AG04450 (cell line): Measurements from ENCODE around the gene PPP1R14D. TPM values are rescaled to one million over a fixed set of nuclear protein-coding genes. Genes with fewer than 3 reads are reported as not detected.

ENCODE experiments used
- CTCF ChIA-PET: fragments of 300-600, 350-600 bp; formaldehyde crosslinking; extraction: SDS; loops from one replicate; lab custom pipeline; 2022; ENCODE audit warnings: antibody characterized with exemption, inconsistent platforms; lab: Charles Lee
- POLR2A ChIA-PET: fragments of 350-600 bp; formaldehyde crosslinking; extraction: SDS; loops from one replicate; lab custom pipeline; 2021; ENCODE audit warnings: antibody characterized with exemption, inconsistent platforms; lab: Yijun Ruan, JAX
- DNase-seq: peaks from one replicate; pipeline ENCODE4 v3.0.0-alpha.2; 2011; ENCODE audit warnings: low read depth, low spot score
- H3K27ac ChIP-seq: one replicate; pipeline ENCODE4 v1.5.1; 2012; ENCODE audit warnings: low read depth, low read length, control low read depth
- H3K27me3 ChIP-seq: one replicate; pipeline ENCODE4 v1.6.0; 2012; ENCODE audit warnings: low read length; ENCODE audit not compliant: control insufficient read depth, insufficient read depth
- H3K4me3 ChIP-seq: 2 replicates; pipeline ENCODE4 v1.5.1; 2011; ENCODE audit warnings: mild to moderate bottlenecking, low read depth, low read length, control low read depth
- H3K9me3 ChIP-seq: 2 replicates; pipeline ENCODE4 v1.5.1; 2012; ENCODE audit warnings: low read length; ENCODE audit not compliant: control insufficient read depth, insufficient read depth
- CTCF ChIP-seq: IDR thresholded peaks from 2 replicates; pipeline ENCODE4 v1.5.1; 2011; ENCODE audit warnings: low read depth, low read length, control low read depth, inconsistent platforms
- polyA plus RNA-seq: library from polyadenylated mRNA; depleted of rRNA; stranded (reverse); fragments of >200 nt; gene quantifications from 2 replicates; pipeline ENCODE4 v1.2.3, GENCODE V29; 2011

The PPP1R14D gene
- polyA plus RNA-seq, 1 experiment: not detected

- TF ChIP-seq CTCF: no peak
- H3K9me3 ChIP-seq: no peaks in the 10 kb centered on the region
- ChIA-PET CTCF (no interaction called here), POLR2A (interaction anchor here (0.6 kb wide), 1 partner anchor 245 kb away, joined by 3 read pairs; no protein-coding TSS in a partner anchor)
- H3K27ac ChIP-seq: no peak overlapping the region
- H3K4me3 ChIP-seq: no peak overlapping the region
- DNase-seq: no peak
- H3K27me3 ChIP-seq: no peaks in the 10 kb centered on the region
These were observed 57.3 kb downstream of the PPP1R14D start for GRCh38 chr15:40771242-40771641.

- Histone ChIP-seq H3K27ac (no peak overlapping the region), H3K9me3 (no peaks in the 10 kb centered on the region), H3K4me3 (no peak overlapping the region), H3K27me3 (no peaks in the 10 kb centered on the region)
- TF ChIP-seq CTCF: no peak
- DNase-seq: no peak
- POLR2A ChIA-PET: interaction anchor here (0.6 kb wide), 1 partner anchor 246 kb away, joined by 3 read pairs; no protein-coding TSS in a partner anchor
- CTCF ChIA-PET: interaction anchor here (1.1 kb wide), 1 partner anchor 13 kb away, joined by 3 read pairs; no protein-coding TSS in a partner anchor
These were observed 58.3 kb downstream of the PPP1R14D start for GRCh38 chr15:40770147-40770721.

GRCh38 chr15:40769274-40770146, 59.0 kb downstream of the PPP1R14D start, which contains the start of gene C15orf62:
Gene C15orf62 (plus strand): TSS chr15:40769980. CDS start chr15:40770496, 516 bp downstream.
- Histone ChIP-seq H3K9me3 (no peaks in the 10 kb centered on the region), H3K4me3 (no peak within 1 kb of the TSS), H3K27me3 (no peaks in the 10 kb centered on the region), H3K27ac (no peak within 1 kb of the TSS)
- ChIA-PET CTCF (interaction anchor here (1.1 kb wide), 1 partner anchor 13 kb away, joined by 3 read pairs; no protein-coding TSS in a partner anchor), POLR2A (no interaction called here)
- TF ChIP-seq CTCF: no peak
- DNase-seq: no peak

GRCh38 chr15:40768521-40769273, 59.8 kb downstream of the PPP1R14D start:
- POLR2A ChIA-PET: no interaction called here
- Histone ChIP-seq H3K9me3 (no peaks in the 10 kb centered on the region; the same call in 1 of the 2 replicates), H3K27me3 (no peaks in the 10 kb centered on the region), H3K4me3 (no peak overlapping the region), H3K27ac (no peak overlapping the region)
- TF ChIP-seq CTCF: no peak
- CTCF ChIA-PET: no interaction called here
- DNase-seq: no peak
